ENCODE data around the gene LACRT. TPM values are rescaled to one million over a fixed set of nuclear protein-coding genes. Genes with fewer than 3 reads are reported as not detected.

LACRT gene
- total and polyA plus RNA-seq, 2 donors (not counting 3 experiments of a cell fraction or from before 2014, with no cell fraction given) = not detected

DNA sequence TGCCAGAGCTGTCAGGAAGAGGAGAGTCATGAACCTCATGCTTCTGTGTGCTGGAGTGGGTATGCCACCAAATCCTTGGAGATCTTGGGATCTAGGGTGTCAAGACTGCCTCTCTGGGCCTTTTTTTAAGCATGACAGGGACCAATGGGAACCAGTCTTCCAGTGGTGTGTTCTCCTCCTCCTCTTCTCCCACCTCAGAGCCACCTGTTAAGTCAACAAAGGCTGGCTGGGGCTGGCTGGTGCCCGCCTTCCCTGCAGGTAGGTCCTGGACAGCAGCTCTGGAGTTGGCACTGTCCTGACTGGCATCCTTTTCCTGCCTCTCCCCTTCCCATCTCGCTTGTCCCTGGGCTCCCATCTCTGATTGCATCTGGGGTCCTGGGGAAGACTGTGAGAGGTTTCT, 13.6 kb upstream of the LACRT start, which contains the start of gene DCD:
Gene DCD (minus strand): TSS at position 101 of the 400 bp plus-strand sequence. CDS start 62 bp downstream, at position 39.
- Histone ChIP-seq H3K9me1 (replicated peaks; ENCODE audit: control insufficient read depth, extremely low read depth, insufficient read depth, low read length) (no peaks in the 10 kb centered on the region), H3K4me1 (ENCODE audit: control insufficient read depth, extremely low read depth, insufficient read depth, low read length) (no peaks in the 10 kb centered on the region), H3K27me3 (ENCODE audit: control insufficient read depth in 2 of 2, insufficient read depth in 2 of 2, low read length in 2 of 2) (peaks cover 0 to 2% of the 10 kb centered on the region in 2 experiments), H3K36me3 (ENCODE audit: control insufficient read depth in 2 of 2, extremely low read depth in 1 of 2, insufficient read depth in 2 of 2, low read length in 2 of 2) (no peaks in the 10 kb centered on the region), H4K20me1 (replicated peaks; ENCODE audit: control insufficient read depth, extremely low read depth, insufficient read depth, low read length) (no peaks in the 10 kb centered on the region), H3K4me3 (replicated peaks in 1 of 3; ENCODE audit: insufficient read depth in 1 of 3, low read depth in 1 of 3, low read length in 3 of 3) (no peak within 1 kb of the TSS), H3K27ac (ENCODE audit: insufficient read depth, low read depth, low read length) (no peak within 1 kb of the TSS), H3K4me2 (ENCODE audit: insufficient read depth, low read length) (no peak within 1 kb of the TSS), H3K9ac (replicated peaks; ENCODE audit: extremely low read depth, insufficient read depth, low read length) (no peak within 1 kb of the TSS), H3K79me2 (ENCODE audit: control insufficient read depth, insufficient read depth, low read length) (no peaks in the 10 kb centered on the region), H3K9me3 (replicated peaks; ENCODE audit: control insufficient read depth, insufficient read depth, low read length) (no peaks in the 10 kb centered on the region), H2AFZ (ENCODE audit: low read depth, low read length) (no peak within 1 kb of the TSS)
- dilution Hi-C loops (cut with MboI; ENCODE audit: extremely low pct_ligation_motif_present, low sequenced_read_pairs) = no loop called here
- ChIA-PET CTCF (interaction anchor here (1.7 kb wide), 1 partner anchor 10 kb away, joined by 7 read pairs; no protein-coding TSS in a partner anchor), POLR2A (no interaction called here)
- TF ChIP-seq, protein P1, sequence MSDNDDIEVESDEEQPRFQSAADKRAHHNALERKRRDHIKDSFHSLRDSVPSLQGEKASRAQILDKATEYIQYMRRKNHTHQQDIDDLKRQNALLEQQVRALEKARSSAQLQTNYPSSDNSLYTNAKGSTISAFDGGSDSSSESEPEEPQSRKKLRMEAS (IDR thresholded peaks at IDR 0.05; ENCODE audit: insufficient read depth, insufficient read length) = no peak
- TF ChIP-seq POLR2AphosphoS5 (IDR thresholded peaks at IDR 0.05; ENCODE audit: insufficient read depth, low read depth, low read length) (no peak), JUN (IDR thresholded peaks at IDR 0.05; ENCODE audit: borderline replicate concordance, insufficient read depth, insufficient read length, low read depth) (no peak), MYC (IDR thresholded peaks at IDR 0.05; ENCODE audit: low read depth, low read length) (no peak), POLR2A (IDR thresholded peaks at IDR 0.05; ENCODE audit: low read depth, low read length) (no peak), FOS (IDR thresholded peaks at IDR 0.05; ENCODE audit: borderline replicate concordance, insufficient read depth, low read length) (no peak), EZH2 (IDR thresholded peaks at IDR 0.05; ENCODE audit: borderline replicate concordance, low read depth, low read length, severe bottlenecking) (no peak), GATA2 (IDR thresholded peaks at IDR 0.05; ENCODE audit: insufficient read depth, insufficient read length, low read depth, low read length) (no peak)
- TF ChIP-seq, protein P2, sequence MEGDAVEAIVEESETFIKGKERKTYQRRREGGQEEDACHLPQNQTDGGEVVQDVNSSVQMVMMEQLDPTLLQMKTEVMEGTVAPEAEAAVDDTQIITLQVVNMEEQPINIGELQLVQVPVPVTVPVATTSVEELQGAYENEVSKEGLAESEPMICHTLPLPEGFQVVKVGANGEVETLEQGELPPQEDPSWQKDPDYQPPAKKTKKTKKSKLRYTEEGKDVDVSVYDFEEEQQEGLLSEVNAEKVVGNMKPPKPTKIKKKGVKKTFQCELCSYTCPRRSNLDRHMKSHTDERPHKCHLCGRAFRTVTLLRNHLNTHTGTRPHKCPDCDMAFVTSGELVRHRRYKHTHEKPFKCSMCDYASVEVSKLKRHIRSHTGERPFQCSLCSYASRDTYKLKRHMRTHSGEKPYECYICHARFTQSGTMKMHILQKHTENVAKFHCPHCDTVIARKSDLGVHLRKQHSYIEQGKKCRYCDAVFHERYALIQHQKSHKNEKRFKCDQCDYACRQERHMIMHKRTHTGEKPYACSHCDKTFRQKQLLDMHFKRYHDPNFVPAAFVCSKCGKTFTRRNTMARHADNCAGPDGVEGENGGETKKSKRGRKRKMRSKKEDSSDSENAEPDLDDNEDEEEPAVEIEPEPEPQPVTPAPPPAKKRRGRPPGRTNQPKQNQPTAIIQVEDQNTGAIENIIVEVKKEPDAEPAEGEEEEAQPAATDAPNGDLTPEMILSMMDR (IDR thresholded peaks at IDR 0.05; ENCODE audit: extremely low read depth in 1 of 2, insufficient read depth in 1 of 2, low read depth in 1 of 2, low read length in 2 of 2) = no peak
- intact Hi-C loops (cut with micrococcal nuclease) = no loop called here
- no TSS peak for BruUV-seq (replicated peaks)
- DNase-seq (ENCODE audit: low read depth, low spot score) (no peak), FAIRE-seq (no peak)

All from endothelial cell of umbilical vein (primary cell).